Ovary (tissue), 3 donors: ENCODE measurements around the gene CSMD2.

Experiments
- CTCF ChIP-seq, 3 donors: fragments of 450-650 bp in 2 of 3; fragments of 200-600 bp in 1 of 3; IDR thresholded peaks; one replicate each; pipeline versions ENCODE4 v1.5.1 to v1.8.0; 2016 to 2022; ENCODE audit warnings: antibody characterized with exemption in 3 of 3, mild to moderate bottlenecking in 1 of 3
- EP300 ChIP-seq: sonication (generic); formaldehyde crosslinking; IDR thresholded peaks from one replicate; pipeline ENCODE4 v1.6.1; 2017; ENCODE audit warnings: antibody characterized with exemption
- POLR2A ChIP-seq: fragments of 450-650 bp; IDR thresholded peaks from one replicate; pipeline ENCODE4 v1.6.1; 2017; ENCODE audit warnings: antibody characterized with exemption, mild to moderate bottlenecking, moderate library complexity
- donor health status: DM: no; HTN: no; CAD: no.

GRCh38 chr1:34212673-34213072, 47.6 kb upstream of the CSMD2 start:
- TF ChIP-seq CTCF (IDR thresholded peaks at IDR 0.05) (no peak), POLR2A (no peak), EP300 (no peak)
